K562 (cell line): Measurements from ENCODE around the gene IGFL1. TPM values are rescaled to one million over a fixed set of nuclear protein-coding genes. Genes with fewer than 3 reads are reported as not detected.

Experiments
- BACH1 ChIP-seq: fragments of 200-800 bp; sonication (Bioruptor generic); IDR thresholded peaks from 2 replicates; pipeline ENCODE4 v1.6.1; 2016; ENCODE audit warnings: missing genetic modification characterization, missing compliant biosample characterization
- CREB5 ChIP-seq: fragments of 250-450 bp; sonication (Bioruptor Pico); IDR thresholded peaks from 2 replicates; pipeline ENCODE4 v1.5.0; 2020; ENCODE audit warnings: mild to moderate bottlenecking
- GTF2E2 ChIP-seq: fragments of 200-800 bp; sonication (Bioruptor generic); IDR thresholded peaks from 2 replicates; pipeline ENCODE4 v1.6.1; 2016; ENCODE audit warnings: missing genetic modification characterization, missing compliant biosample characterization
- HBP1 ChIP-seq: fragments of 450-650 bp; formaldehyde crosslinking; IDR thresholded peaks from 2 replicates; pipeline ENCODE4 v1.4.0; 2022; ENCODE audit warnings: missing genetic modification characterization
- HMBOX1 ChIP-seq: sonication (generic); IDR thresholded peaks from 2 replicates; pipeline ENCODE4 v1.6.1; 2016
- IRF2 ChIP-seq: sonication (generic); formaldehyde crosslinking; IDR thresholded peaks from 2 replicates; pipeline ENCODE4 v1.8.1; 2022; ENCODE audit warnings: mild to moderate bottlenecking, missing genetic modification reagents
- MITF ChIP-seq: IDR thresholded peaks from 2 replicates; pipeline ENCODE4 v1.6.1; 2014; ENCODE audit warnings: antibody characterized with exemption
- MLLT1 ChIP-seq, 2 experiments: fragments of 450-650 bp; IDR thresholded peaks; 2 replicates each; pipeline ENCODE4 v1.6.1; 2016
- PHB ChIP-seq: fragments of 250-450 bp; sonication (Bioruptor Pico); IDR thresholded peaks from 2 replicates; pipeline ENCODE4 v1.5.0; 2021
- PHF20 ChIP-seq: fragments of 450-650 bp; IDR thresholded peaks from 2 replicates; pipeline ENCODE4 v1.6.1; 2018; ENCODE audit not compliant: partially characterized antibody
- SREBF2 ChIP-seq: sonication (generic); formaldehyde crosslinking; IDR thresholded peaks from 2 replicates; pipeline ENCODE4 v1.4.0; 2020; ENCODE audit warnings: mild to moderate bottlenecking, missing genetic modification reagents
- TCF15 ChIP-seq: fragments of 250-450 bp; sonication (Bioruptor Pico); IDR thresholded peaks from 2 replicates; pipeline ENCODE4 v1.8.0; 2022; ENCODE audit warnings: moderate library complexity, mild to moderate bottlenecking, inconsistent platforms
- ZBTB34 ChIP-seq: fragments of 250-450 bp; sonication (Bioruptor Pico); IDR thresholded peaks from 2 replicates; pipeline ENCODE4 v1.8.0; 2021; ENCODE audit warnings: mild to moderate bottlenecking, moderate library complexity
- ZKSCAN8 ChIP-seq: fragments of 200-800 bp; sonication (Bioruptor generic); IDR thresholded peaks from 2 replicates; pipeline ENCODE4 v1.6.1; 2016; ENCODE audit warnings: missing genetic modification characterization, missing compliant biosample characterization
- ZNF12 ChIP-seq: sonication (generic); formaldehyde crosslinking; IDR thresholded peaks from 2 replicates; pipeline ENCODE4 v1.4.0; 2020; ENCODE audit warnings: mild to moderate bottlenecking, missing genetic modification reagents
- ZNF174 ChIP-seq: fragments of 250-450 bp; sonication (Bioruptor Pico); IDR thresholded peaks from 2 replicates; pipeline ENCODE4 v1.4.0; 2020; ENCODE audit warnings: mild to moderate bottlenecking
- ZNF280B ChIP-seq: fragments of 250-450 bp; sonication (Bioruptor Pico); IDR thresholded peaks from 2 replicates; pipeline ENCODE4 v1.5.1; 2021; ENCODE audit warnings: mild to moderate bottlenecking
- ZNF586 ChIP-seq: fragments of 450-650 bp; formaldehyde crosslinking; conservative IDR thresholded peaks from 2 replicates; pipeline ENCODE4 v1.4.0; 2020; ENCODE audit warnings: mild to moderate bottlenecking, moderate library complexity
- ZSCAN29 ChIP-seq: fragments of 450-650 bp; IDR thresholded peaks from 2 replicates; pipeline ENCODE4 v1.6.1; 2017
- polyA plus RNA-seq, 8 experiments: library from polyadenylated mRNA; depleted of rRNA in 4 of 8; stranded (reverse) in 5 of 8; unstranded in 3 of 8; fragments of >200 nt; fragmentation: Nextera tagmentation in 2 of 8; fragmentation: Illumina TruSeq in 1 of 8; extraction: Ambion mirVana in 2 of 8; extraction: Trizol in 1 of 8; gene quantifications; 2 replicates each; pipeline versions ENCODE4 v1.2.1 to v1.2.3, GENCODE V29; 2011 to 2014; ENCODE audit warnings: inconsistent platforms in 1 of 8, missing spikeins in 1 of 8
- total RNA-seq, 7 experiments: library from RNA; depleted of rRNA in 6 of 7; stranded (reverse); fragments of >200 nt in 6 of 7; fragmentation: Illumina TruSeq in 2 of 7; extraction: Trizol in 2 of 7; gene quantifications; 2 replicates each; pipeline versions ENCODE4 v1.2.1 to v1.2.3, GENCODE V29; 2011 to 2021; ENCODE audit warnings: low replicate concordance in 1 of 7

Gene IGFL1
- total and polyA plus RNA-seq, 9 of the 15 experiments (the other 6 are each of a cell fraction or from before 2014, with no cell fraction given) = not detected

GRCh38 chr19:46195104-46195503 is 34.4 kb upstream of the IGFL1 start (continued):
- no peak for TF ChIP-seq TCF15 (CRISPR knock-in tag)
- TF ChIP-seq MITF = no peak
- no peak for TF ChIP-seq MLLT1 (IDR thresholded peaks at IDR 0.05)
- no peak for TF ChIP-seq SREBF2 (CRISPR knock-in tag)
- TF ChIP-seq PHB = no peak
- no peak for TF ChIP-seq ZKSCAN8 (CRISPR knock-in tag)
- no peak; the same call in 1 of the 2 replicates for TF ChIP-seq ZNF280B (CRISPR knock-in tag)
- no peak for TF ChIP-seq HMBOX1
- peak; percentile 44; the same call in 1 of the 2 replicates for TF ChIP-seq CREB5
- TF ChIP-seq GTF2E2 = no peak
- TF ChIP-seq ZNF174 = peak; percentile 52; the same call in 1 of the 2 replicates
- TF ChIP-seq ZNF586 (CRISPR knock-in tag) = no peak
- TF ChIP-seq IRF2 = no peak
- no peak for TF ChIP-seq ZNF12 (CRISPR knock-in tag)
- TF ChIP-seq PHF20 = no peak
- TF ChIP-seq BACH1 = no peak
- TF ChIP-seq ZBTB34 (CRISPR knock-in tag) = no peak
- TF ChIP-seq ZSCAN29 = no peak
- TF ChIP-seq HBP1 (CRISPR knock-in tag) = no peak
